Epithelial cell of esophagus (primary cell): ENCODE data around the gene REPIN1.

Experiments used
- DNase-seq: peaks from one replicate; pipeline ENCODE4 v3.0.0; 2010; ENCODE audit warnings: low read depth
- H3K4me3 ChIP-seq: 2 replicates; pipeline ENCODE4 v1.5.1; 2011; ENCODE audit warnings: mild to moderate bottlenecking, low read length, control low read depth
- TF ChIP-seq, protein P1 (sequence below): IDR thresholded peaks from 2 replicates; pipeline ENCODE4 v1.5.1; 2011; ENCODE audit warnings: low read depth, mild to moderate bottlenecking, low read length, control low read depth, inconsistent platforms; ENCODE audit not compliant: insufficient read depth; ENCODE audit errors: missing control alignments

Gene REPIN1

DNA sequence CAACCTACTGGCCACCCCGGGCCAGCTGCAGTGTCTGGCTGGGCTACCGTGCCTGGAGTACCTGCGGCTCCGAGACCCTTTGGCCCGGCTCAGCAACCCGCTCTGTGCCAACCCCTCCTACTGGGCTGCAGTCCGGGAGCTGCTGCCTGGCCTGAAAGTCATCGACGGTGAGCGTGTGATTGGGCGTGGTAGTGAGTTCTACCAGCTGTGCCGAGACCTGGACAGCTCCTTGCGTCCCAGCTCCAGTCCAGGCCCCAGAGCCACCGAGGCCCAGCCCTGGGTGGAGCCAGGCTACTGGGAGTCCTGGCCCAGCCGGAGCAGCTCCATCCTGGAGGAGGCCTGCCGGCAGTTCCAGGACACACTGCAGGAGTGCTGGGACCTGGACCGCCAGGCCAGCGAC lies 31.4 kb upstream of the REPIN1 start:
- TF ChIP-seq, protein P1, sequence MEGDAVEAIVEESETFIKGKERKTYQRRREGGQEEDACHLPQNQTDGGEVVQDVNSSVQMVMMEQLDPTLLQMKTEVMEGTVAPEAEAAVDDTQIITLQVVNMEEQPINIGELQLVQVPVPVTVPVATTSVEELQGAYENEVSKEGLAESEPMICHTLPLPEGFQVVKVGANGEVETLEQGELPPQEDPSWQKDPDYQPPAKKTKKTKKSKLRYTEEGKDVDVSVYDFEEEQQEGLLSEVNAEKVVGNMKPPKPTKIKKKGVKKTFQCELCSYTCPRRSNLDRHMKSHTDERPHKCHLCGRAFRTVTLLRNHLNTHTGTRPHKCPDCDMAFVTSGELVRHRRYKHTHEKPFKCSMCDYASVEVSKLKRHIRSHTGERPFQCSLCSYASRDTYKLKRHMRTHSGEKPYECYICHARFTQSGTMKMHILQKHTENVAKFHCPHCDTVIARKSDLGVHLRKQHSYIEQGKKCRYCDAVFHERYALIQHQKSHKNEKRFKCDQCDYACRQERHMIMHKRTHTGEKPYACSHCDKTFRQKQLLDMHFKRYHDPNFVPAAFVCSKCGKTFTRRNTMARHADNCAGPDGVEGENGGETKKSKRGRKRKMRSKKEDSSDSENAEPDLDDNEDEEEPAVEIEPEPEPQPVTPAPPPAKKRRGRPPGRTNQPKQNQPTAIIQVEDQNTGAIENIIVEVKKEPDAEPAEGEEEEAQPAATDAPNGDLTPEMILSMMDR: no peak
- no peak overlapping the region for H3K4me3 ChIP-seq
- no peak for DNase-seq

DNA sequence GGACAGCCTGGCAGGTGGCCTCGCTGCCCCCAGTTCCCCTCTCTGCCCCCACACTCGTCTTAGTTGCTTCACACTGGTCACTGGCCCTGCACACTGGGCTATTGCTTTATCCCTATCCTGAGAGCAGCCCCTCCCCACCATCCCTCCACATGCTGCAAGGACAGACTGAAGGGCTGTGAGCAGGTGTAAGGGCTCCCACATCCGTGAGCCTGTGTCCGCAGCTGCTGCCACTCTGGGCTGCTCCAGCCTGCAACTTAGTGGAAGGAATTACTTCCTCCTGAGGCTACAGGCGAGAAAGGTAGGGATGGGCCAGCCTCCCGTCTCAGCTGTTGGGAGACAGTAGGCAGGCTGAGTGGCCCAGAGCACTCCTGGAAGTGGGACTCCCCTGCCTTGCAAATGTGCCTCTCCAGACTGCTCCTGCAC lies 31.0 kb upstream of the REPIN1 start:
- no peak overlapping the region for H3K4me3 ChIP-seq
- DNase-seq: no peak
- TF ChIP-seq, protein P1: no peak

DNA sequence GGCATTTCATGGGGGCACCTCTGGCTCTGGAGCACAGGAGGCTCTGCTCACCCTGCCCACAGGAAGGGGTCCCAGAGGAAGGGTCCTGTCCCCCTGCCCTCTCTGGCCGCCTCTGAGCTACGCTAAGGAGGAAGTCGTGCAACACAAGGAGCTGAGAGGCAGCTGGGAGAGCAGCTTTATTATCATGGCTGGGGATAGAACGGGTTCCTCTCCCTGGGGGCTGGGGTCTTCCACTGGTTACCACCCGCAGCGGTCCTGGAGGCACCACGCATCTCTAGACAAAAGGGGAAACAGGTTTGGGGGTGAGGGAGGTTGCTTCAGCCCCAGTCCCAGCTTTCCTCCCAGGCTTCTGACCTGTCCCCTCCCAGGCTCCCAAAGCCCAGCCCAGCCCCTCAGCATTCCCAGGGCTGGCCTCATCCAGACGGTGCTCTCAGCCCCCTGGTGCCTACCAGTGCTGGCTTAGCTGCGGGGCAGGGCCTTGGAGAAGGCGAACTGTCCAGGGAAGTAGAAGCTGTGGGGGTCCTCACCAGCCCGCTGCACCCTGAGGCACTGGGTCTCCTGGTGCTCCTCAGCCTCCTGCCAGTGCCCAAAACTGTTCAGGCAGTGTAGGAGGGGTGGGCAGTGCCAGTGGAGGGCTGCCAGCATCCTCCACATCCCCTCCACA lies 30.3 kb upstream of the REPIN1 start:
- TF ChIP-seq, protein P1: no peak
- no peak for DNase-seq
- no peak overlapping the region for H3K4me3 ChIP-seq

DNA sequence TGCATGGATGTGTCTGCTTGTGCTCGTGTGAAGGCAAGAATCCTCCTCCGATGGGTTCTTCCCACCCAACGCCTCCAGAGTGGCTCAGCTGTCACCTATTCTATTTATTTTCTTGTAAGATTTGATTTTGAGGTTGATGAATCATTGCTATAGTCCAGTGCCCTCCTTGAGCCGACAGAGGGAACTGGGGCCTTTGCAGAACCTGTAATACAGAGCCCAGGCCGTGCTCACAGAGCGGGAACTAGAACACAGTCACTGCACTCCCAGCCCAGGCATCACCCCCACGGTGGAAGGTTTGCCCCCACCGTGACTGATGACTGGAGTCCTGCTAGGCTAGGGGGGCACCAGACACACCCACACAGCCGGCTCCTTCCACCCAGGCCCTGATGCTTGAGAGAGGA lies 29.2 kb upstream of the REPIN1 start:
- H3K4me3 ChIP-seq: no peak overlapping the region
- TF ChIP-seq, protein P1: no peak
- no peak for DNase-seq

DNA sequence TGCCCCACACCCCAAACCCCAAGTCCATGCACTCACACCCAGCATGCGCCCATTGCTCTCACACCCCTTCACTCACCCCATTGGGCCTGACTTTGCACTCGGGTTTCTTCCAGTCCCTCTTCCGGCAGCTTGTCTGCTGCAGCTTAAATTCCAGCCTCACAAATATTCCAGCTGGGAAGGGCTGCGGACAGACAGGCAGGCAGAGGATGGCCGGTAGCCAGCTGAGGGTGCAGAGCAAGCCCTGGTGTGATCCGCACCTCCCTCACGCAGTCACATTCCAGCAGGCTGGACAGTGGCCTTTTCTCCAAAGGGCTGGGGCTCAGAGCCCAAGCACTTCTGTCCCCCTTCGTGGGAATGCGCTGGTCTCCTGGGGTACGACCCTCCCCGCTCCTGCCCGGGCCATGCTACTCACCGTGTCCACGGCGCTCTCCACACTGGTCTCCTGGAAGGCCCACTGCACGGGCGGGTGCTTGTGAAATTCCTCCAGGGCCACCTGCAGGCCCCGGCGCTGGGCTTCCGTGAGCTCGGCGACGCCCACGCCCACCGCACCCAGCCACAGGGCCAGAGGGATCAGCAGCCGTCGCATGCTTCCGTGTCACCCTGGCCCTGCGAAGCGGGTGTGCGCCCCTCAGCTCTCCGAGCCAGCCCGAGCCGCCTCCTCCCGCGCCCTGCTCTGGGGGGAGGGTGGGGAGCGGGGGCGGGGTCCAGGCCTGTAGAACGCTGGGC lies 28.4 kb upstream of the REPIN1 start:
- TF ChIP-seq, protein P1: no peak
- H3K4me3 ChIP-seq: no peak overlapping the region
- no peak for DNase-seq

DNA sequence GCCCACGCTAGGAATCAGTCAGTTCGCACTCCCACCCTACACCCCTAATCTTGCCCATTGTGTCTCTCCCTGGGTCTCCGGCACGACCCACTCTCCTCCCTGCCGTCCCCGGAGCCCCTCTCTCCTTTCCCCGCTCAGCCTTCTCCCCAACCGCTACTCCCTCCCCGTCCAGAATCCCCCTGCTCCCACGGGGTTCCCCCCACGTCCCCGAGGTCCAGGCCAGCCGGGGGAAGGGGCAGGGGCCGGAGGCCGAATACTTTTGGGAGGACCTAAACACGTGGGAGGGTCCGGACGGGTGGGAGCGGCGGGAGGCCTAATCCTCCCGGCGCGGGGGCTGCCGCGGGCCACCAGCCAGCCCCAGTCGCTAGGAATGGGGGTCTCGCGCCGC lies 27.8 kb upstream of the REPIN1 start:
- no peak overlapping the region for H3K4me3 ChIP-seq
- DNase-seq: no peak
- TF ChIP-seq, protein P1: no peak
